Tibial nerve (tissue), 3 donors: ENCODE measurements around the gene CLMP.

Source experiments
- CTCF ChIP-seq, 5 experiments: fragments of 200-600 bp in 3 of 5; fragments of 450-650 bp in 2 of 5; sonication (generic) in 3 of 5; IDR thresholded peaks; one replicate each; pipeline ENCODE4 v1.5.1; 2016 to 2019; ENCODE audit warnings: antibody characterized with exemption in 5 of 5, mild to moderate bottlenecking in 3 of 5, moderate library complexity in 2 of 5
- POLR2A ChIP-seq, 2 donors: fragments of 450-650 bp; IDR thresholded peaks; one replicate each; pipeline ENCODE4 v1.6.1; 2017; ENCODE audit warnings: antibody characterized with exemption in 2 of 2, mild to moderate bottlenecking in 2 of 2, moderate library complexity in 2 of 2

- no peak for TF ChIP-seq CTCF (IDR thresholded peaks at IDR 0.05)
- TF ChIP-seq POLR2A (IDR thresholded peaks at IDR 0.05), result no peak
Measured at GRCh38 chr11:123145220-123145619, 49.8 kb downstream of the CLMP start.
